Muscle of arm (tissue), 12 donors: ENCODE measurements around the gene GPR137B. TPM values are rescaled to one million over a fixed set of nuclear protein-coding genes. Genes with fewer than 3 reads are reported as not detected.
"Not testable (repeated sequence)": the region's sequence is repeated elsewhere in the genome, so short reads cannot be mapped to it uniquely, and the experiment has no call there.

ENCODE experiments used
- DNase-seq: peaks from one replicate; pipeline ENCODE4 v3.0.0-alpha.2; 2013
- polyA plus RNA-seq, 12 donors: library from polyadenylated mRNA; unstranded; fragments of 120-200 nt; gene quantifications; one replicate each; pipeline ENCODE4 v1.2.1, GENCODE V29; 2013; ENCODE audit not compliant: insufficient read length in 12 of 12

The GPR137B gene
- polyA plus RNA-seq, 12 donors: 4.5 to 26.3 (median 6.9) TPM; not detected in 1

- DNase-seq: no peak
Observed at GRCh38 chr1:236159704-236160539, 17.6 kb downstream of the GPR137B start.

GRCh38 chr1:236160540-236161127, 18.3 kb downstream of the GPR137B start:
- DNase-seq: no peak

DNA sequence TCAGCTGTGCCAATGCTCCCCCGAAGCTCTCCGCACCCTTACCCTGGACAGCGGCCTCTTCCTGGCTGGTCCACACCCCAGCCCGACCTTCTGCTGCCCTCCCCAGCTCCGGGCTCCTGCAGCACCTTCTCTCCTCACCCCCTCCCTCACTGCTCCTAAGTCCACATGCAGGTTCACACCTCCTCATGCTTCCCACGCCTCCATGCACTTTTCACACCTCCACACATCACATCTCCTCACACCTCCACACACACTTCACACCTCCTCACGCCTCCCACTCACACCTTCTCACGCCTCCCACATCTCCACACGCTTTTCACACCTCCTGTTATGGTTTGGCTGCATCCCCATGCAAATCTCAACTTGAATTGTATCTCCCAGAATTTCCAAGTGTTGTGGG, 18.9 kb downstream of the GPR137B start:
- DNase-seq: no peak

DNA sequence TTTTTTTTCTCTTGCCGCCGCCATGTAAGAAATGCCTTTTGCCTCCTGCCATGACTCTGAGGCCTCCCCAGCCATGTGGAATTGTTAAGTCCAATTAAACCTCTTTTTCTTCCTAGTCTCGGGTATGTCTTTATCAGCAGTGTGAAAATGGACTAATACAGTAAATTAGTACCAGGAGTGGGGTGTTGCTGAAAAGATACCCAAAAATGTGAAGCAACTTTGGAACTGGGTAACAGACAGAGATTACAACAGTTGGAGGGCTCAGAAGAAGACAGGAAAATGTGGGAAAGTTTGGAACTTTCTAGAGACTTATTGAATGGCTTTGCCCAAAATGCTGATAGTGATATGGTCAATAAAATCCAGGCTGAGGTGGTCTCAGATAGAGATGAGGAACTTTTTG, 19.4 kb downstream of the GPR137B start:
- DNase-seq: not testable (repeated sequence)

- no peak for DNase-seq
Observed at GRCh38 chr1:236163463-236164153, 21.3 kb downstream of the GPR137B start.

GRCh38 chr1:236164273-236164672, 21.9 kb downstream of the GPR137B start:
- DNase-seq: no peak

DNA sequence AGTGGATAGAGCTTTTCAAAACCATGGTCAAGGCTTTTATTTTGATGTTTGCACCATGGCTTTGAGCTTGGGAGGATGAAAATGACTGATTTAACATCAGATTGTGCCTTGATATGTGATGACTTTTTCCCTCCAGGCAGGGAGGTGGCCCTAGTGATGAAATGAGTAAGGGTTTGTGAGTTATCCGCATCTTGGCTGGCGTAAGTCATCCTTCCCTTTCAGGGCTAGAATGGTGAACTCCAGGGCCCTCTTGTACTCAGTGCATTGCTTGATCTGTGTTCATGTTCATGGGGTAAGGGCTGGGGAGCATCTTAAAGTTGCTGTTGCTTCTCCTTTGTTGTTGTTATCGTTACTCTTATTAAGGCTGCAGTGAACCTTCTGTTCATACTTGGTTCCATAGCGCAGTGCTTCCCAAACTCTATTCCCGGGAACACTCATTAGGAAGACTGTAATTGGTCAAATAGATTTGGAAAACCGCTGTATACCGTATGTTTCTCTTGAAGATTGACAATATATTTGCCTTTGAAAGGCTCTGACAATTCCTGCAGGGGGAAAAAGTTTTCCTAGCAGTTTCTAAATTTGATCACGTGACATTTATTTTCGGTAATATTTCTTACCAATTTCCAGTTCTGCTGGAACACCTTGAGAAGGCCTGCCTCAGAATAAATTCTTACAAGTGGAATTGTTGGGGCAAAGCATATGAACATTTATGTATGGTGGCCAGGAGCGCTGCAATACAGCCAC, 23.1 kb downstream of the GPR137B start:
- no peak for DNase-seq

DNA sequence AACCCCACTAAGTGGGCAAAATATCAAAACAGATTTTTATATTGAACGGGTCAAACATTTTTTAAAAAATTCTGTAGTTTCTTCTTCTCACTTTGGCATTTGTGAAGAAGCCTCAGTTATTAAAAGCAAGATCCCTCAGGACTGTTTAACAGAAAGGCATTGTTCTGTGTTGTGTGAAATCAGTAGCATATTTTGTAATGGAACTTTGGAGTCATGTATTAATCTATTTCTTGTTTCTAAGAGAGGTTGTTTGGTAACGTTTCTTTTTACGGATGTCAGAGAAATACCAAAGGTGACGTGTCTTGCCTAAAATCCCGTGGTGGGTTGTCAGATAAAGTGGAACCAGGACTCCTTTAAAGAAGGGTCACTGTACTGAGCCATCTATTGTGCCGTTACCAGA, 23.7 kb downstream of the GPR137B start:
- no peak for DNase-seq

DNA sequence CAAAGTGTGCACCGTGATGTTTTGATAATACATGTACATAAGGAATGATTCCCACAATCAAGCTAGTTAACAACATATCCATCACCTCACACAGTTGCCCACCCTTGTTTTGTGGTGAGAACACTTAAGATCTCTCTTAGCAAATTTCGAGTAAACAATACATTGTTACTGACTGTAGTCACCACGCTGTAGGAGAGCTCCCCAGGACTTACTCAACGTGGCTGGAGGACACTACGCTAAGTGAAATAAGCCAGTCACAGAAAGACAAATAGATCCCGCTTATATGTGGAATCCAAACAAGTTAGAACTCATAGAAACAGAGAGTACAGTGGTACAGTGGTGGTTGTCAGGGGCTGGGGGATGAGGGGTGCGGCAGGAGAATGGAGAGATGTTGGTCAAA, 24.8 kb downstream of the GPR137B start:
- DNase-seq: no peak

DNA sequence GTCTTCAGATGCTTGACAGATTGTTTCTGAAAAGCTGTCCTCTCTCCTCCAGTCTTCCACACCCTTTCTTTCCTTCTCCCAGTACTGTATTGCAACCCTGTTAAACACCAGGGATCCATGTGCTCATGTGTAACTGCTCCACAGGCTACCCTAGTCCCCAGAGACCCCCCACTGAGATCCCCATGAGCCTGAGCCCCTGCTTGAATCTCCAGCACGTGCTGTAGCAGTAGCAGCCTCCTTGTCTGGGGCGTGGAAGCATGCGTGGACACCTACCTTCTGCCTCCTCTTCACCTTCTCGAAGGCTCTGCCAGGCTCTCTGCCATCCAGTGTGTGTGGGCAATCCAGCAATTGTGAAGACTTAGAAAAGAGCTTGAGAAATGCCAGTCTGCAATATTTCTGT, 25.2 kb downstream of the GPR137B start:
- DNase-seq: no peak

DNA sequence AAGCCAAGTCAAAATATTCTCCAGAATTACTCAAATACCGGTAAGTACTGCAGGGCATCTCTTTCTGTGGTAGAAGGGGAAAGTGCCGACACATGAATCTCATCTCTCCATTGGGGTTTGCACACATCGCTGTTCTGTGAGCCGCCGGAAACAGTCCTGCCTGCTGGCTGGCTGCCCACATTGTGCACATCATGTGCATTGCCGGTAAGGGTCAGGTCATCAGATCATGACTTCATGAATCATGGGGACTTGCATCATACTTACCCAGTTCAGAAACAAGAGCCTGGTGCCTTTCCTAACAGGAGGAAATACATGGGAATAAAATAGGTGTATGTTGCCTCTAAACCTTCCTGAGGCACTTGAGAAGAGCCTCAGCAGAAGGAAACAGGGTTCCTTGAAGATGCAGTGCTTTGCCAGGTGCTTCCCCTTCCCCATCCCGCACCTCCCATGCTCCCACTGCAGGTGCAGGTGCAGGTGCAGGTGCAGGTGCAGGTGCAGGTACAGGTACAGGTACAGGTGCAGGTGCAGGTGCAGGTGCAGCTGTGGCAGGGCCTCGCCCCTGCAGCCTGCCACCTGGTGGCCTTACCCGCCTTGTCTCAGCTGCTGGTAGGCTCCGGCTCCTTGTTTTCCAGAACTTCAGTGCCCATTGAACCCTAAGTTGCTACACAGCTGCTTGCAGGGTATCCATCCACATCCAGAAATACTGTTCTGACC, 26.5 kb downstream of the GPR137B start:
- no peak for DNase-seq

DNA sequence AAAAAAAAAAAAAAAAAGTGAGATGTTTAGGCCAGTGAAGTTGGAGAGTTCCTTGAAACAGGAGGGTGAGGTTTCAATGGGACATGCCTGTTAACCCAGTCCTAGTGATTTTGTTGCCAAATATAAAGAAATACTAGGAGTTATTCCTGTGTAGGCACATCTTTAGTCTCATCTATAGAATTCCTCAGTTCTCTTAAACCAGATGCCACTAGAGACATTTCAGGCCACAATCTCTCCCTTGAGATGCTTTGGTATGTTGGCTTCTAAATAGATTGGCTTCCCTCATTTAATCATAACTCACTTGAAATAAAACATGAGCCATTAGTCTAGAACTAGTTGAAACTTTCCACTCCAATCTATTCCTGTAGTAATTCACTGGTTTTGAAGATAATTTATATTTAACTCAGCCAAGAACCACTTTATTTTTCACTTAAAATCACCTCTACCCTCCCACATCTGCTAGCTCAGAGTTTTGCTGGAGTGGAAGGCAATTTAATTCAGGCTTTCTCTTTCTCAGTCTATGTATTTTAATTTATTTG, 29.8 kb downstream of the GPR137B start:
- no peak for DNase-seq

GRCh38 chr1:236173174-236173767, 30.9 kb downstream of the GPR137B start:
- DNase-seq: no peak

DNA sequence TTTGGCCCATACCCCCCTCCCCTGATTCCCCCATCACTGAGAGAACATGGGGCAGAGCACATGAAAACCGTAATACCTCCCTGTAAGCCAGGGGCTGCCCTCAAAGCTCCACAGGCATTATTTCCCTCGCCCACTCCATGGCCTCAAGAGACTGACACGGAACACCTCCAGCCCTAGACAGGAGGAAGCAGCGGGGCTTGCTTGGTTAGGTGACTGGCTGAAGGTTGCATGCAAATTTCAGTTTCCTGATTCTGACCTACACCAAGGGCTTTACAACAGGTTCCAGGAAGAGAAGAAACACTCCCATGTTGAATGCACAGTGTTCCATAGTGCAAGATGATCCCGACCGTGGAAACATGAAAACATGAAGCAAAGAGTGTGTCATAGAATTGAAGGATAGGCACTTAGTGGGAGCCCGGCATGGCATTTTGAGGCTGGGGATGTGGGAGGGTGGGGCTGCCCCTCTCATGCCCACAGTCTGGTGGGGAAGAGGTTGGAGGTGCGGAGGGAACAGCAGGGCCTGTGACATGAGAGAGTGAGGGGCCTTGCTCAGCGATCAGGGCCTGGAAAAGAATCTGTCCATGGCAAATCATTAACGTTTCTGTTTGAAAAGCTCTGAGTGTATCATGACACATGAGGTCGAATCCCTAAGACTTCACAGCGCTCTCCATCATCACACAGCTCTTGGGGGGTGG, 33.5 kb downstream of the GPR137B start:
- no peak for DNase-seq

GRCh38 chr1:236176337-236177336, 34.3 kb downstream of the GPR137B start:
- DNase-seq: no peak

GRCh38 chr1:236179634-236180033, 37.3 kb downstream of the GPR137B start:
- DNase-seq: no peak

- no peak for DNase-seq
Observed at GRCh38 chr1:236181059-236181458, 38.7 kb downstream of the GPR137B start.

- DNase-seq: no peak
Observed at GRCh38 chr1:236185687-236186086, 43.3 kb downstream of the GPR137B start.

DNA sequence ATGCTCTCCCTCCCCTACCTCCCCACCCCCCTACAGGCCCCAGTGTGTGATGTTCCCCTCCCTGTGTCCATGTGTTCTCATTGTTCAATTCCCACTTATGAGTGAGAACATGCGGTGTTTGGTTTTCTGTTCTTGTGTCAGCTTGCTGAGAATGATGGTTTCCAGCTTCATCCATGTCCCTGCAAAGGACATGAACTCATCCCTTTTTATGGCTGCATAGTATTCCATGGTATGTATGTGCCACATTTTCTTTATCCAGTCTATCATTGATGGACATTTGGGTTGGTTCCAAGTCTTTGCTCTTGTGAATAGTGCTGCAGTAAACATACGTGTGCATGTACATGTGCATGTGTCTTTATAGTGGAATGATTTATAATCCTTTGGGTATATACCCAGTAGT, 44.1 kb downstream of the GPR137B start:
- DNase-seq: not testable (repeated sequence)
